G401 (cell line): ENCODE results near the gene CPNE1. TPM values are rescaled to one million over a fixed set of nuclear protein-coding genes. Genes with fewer than 3 reads are reported as not detected.

Experiments used
- DNase-seq: peaks from one replicate; pipeline ENCODE4 v3.0.0-alpha.2; 2015; ENCODE audit warnings: low spot score
- in situ Hi-C: cut with HindIII; loops from 2 replicates; pipeline ENCODE4 v1.10.0; 2016; ENCODE audit warnings: low sequenced_read_pairs, mixed read lengths
- total RNA-seq: library from RNA; depleted of rRNA; stranded (reverse); fragments of >200 nt; shearing (Covaris generic); gene quantifications from 2 replicates; pipeline ENCODE4 v1.2.3, GENCODE V29; 2014; rRNA removed

CPNE1 gene
- total RNA-seq, 1 experiment from 2014 or later = 87.2 TPM

GRCh38 chr20:35583636-35584560, 80.8 kb downstream of the CPNE1 start:
- in situ Hi-C loops = no loop called here
- DNase-seq = no peak

GRCh38 chr20:35582741-35583404, 81.8 kb downstream of the CPNE1 start:
- DNase-seq = no peak
- in situ Hi-C loops = no loop called here

GRCh38 chr20:35582131-35582530, 82.6 kb downstream of the CPNE1 start:
- no peak for DNase-seq
- in situ Hi-C loops = no loop called here

- DNase-seq = no peak
- in situ Hi-C loops = no loop called here
These were observed 85.5 kb downstream of the CPNE1 start for GRCh38 chr20:35579196-35579595.

- in situ Hi-C loops = no loop called here
- DNase-seq = no peak
These were observed 86.2 kb downstream of the CPNE1 start for GRCh38 chr20:35578469-35578868.

GRCh38 chr20:35576816-35577215, 87.9 kb downstream of the CPNE1 start:
- DNase-seq = no peak
- in situ Hi-C loops = no loop called here

Other genes with a start within 250 kb of the CPNE1 start
- gene GDF5, start 226.7 kb downstream of the CPNE1 start, total RNA-seq = 0.62 and 0.71 TPM in 2 replicates
- gene CEP250, start 209.3 kb downstream of the CPNE1 start, total RNA-seq = 29.3 and 39.2 TPM in 2 replicates
- not detected in 2 replicates for gene C20orf173, start 135.2 kb downstream of the CPNE1 start, total RNA-seq
- gene ERGIC3, start 122.8 kb downstream of the CPNE1 start, total RNA-seq = 344 and 371 TPM in 2 replicates
- gene SPAG4, start 49.1 kb downstream of the CPNE1 start, total RNA-seq = 8.0 and 12.7 TPM in 2 replicates
- 72.7 and 80.0 TPM in 2 replicates for gene RBM12, start within 50 bp of the CPNE1 start, total RNA-seq
- 77.7 and 89.4 TPM in 2 replicates for gene NFS1, start 34.5 kb upstream of the CPNE1 start, total RNA-seq
- 152 and 320 TPM in 2 replicates for gene ROMO1, start 34.5 kb upstream of the CPNE1 start, total RNA-seq
- gene RBM39, start 77.4 kb upstream of the CPNE1 start, total RNA-seq = 275 and 324 TPM in 2 replicates
- 46.1 and 81.2 TPM in 2 replicates for gene PHF20, start 107.1 kb upstream of the CPNE1 start, total RNA-seq